Measurements from ENCODE around the gene TIGD3. TPM values are rescaled to one million over a fixed set of nuclear protein-coding genes. Genes with fewer than 3 reads are reported as not detected.

TIGD3 gene
- total and polyA plus RNA-seq, 4 donors: 0.08 to 0.33 (median 0.17) TPM; not detected in 1

- no peak overlapping the region for H3K9ac ChIP-seq (ENCODE audit: low read depth in 1 of 2, low read length in 2 of 2)
- WGBS: 82% methylated on average over 13 of the region's 13 CpGs
- DNase-seq (ENCODE audit: low spot score): no peak
Observed at GRCh38 chr11:65321828-65322485, 32.6 kb upstream of the TIGD3 start.

GRCh38 chr11:65323813-65324212 lies 30.7 kb upstream of the TIGD3 start:
- Histone ChIP-seq H3K9ac (ENCODE audit: low read depth in 1 of 2, low read length in 2 of 2) (no peak overlapping the region), H3K4me3 (ENCODE audit: low read depth in 1 of 3, low read length in 3 of 3) (no peak overlapping the region), H3K4me1 (ENCODE audit: control insufficient read depth in 4 of 4, insufficient read depth in 4 of 4, low read length in 3 of 4) (peaks cover 0 to 18% (median 7%) of the 10 kb centered on the region in 4 donors), H3K27ac (ENCODE audit: low read depth in 1 of 2, low read length in 2 of 2) (no peak overlapping the region), H3K27me3 (ENCODE audit: control insufficient read depth in 4 of 4, insufficient read depth in 4 of 4, low read length in 3 of 4) (no peaks in the 10 kb centered on the region), H3K36me3 (ENCODE audit: control insufficient read depth in 4 of 4, insufficient read depth in 3 of 4, low read depth in 1 of 4, low read length in 3 of 4) (peaks cover 0 to 5% (median 1%) of the 10 kb centered on the region in 4 donors), H3K9me3 (ENCODE audit: control insufficient read depth in 4 of 4, low read length in 3 of 4) (no peaks in the 10 kb centered on the region)
- DNase-seq (ENCODE audit: low spot score): no peak
- TF ChIP-seq TAF1 (conservative IDR thresholded peaks at IDR 0.05) (no peak), NR2F2 (IDR thresholded peaks at IDR 0.05) (no peak), JUND (IDR thresholded peaks at IDR 0.05) (no peak), HNF4G (IDR thresholded peaks at IDR 0.05) (no peak), RAD21 (IDR thresholded peaks at IDR 0.05) (no peak), HNF4A (conservative IDR thresholded peaks at IDR 0.05) (no peak), MAX (IDR thresholded peaks at IDR 0.05) (no peak), EGR1 (IDR thresholded peaks at IDR 0.05; ENCODE audit: low read depth in 2 of 2) (no peak), RXRA (IDR thresholded peaks at IDR 0.05) (no peak)
- TF ChIP-seq, protein P1, sequence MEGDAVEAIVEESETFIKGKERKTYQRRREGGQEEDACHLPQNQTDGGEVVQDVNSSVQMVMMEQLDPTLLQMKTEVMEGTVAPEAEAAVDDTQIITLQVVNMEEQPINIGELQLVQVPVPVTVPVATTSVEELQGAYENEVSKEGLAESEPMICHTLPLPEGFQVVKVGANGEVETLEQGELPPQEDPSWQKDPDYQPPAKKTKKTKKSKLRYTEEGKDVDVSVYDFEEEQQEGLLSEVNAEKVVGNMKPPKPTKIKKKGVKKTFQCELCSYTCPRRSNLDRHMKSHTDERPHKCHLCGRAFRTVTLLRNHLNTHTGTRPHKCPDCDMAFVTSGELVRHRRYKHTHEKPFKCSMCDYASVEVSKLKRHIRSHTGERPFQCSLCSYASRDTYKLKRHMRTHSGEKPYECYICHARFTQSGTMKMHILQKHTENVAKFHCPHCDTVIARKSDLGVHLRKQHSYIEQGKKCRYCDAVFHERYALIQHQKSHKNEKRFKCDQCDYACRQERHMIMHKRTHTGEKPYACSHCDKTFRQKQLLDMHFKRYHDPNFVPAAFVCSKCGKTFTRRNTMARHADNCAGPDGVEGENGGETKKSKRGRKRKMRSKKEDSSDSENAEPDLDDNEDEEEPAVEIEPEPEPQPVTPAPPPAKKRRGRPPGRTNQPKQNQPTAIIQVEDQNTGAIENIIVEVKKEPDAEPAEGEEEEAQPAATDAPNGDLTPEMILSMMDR (IDR thresholded peaks at IDR 0.05; ENCODE audit: low read depth, low read length, missing input control): no peak
- TF ChIP-seq, protein P2, sequence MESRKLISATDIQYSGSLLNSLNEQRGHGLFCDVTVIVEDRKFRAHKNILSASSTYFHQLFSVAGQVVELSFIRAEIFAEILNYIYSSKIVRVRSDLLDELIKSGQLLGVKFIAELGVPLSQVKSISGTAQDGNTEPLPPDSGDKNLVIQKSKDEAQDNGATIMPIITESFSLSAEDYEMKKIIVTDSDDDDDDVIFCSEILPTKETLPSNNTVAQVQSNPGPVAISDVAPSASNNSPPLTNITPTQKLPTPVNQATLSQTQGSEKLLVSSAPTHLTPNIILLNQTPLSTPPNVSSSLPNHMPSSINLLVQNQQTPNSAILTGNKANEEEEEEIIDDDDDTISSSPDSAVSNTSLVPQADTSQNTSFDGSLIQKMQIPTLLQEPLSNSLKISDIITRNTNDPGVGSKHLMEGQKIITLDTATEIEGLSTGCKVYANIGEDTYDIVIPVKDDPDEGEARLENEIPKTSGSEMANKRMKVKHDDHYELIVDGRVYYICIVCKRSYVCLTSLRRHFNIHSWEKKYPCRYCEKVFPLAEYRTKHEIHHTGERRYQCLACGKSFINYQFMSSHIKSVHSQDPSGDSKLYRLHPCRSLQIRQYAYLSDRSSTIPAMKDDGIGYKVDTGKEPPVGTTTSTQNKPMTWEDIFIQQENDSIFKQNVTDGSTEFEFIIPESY (IDR thresholded peaks at IDR 0.05): no peak
- TF ChIP-seq, protein P3, sequence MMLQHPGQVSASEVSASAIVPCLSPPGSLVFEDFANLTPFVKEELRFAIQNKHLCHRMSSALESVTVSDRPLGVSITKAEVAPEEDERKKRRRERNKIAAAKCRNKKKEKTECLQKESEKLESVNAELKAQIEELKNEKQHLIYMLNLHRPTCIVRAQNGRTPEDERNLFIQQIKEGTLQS (IDR thresholded peaks at IDR 0.05): no peak
- WGBS: 70% methylated on average over 12 of the region's 12 CpGs

More at GRCh38 chr11:65321828-65322485, 32.6 kb upstream of the TIGD3 start:
- Histone ChIP-seq H3K36me3 (ENCODE audit: control insufficient read depth in 4 of 4, insufficient read depth in 3 of 4, low read depth in 1 of 4, low read length in 3 of 4) (peaks cover 0 to 5% (median 1%) of the 10 kb centered on the region in 4 donors), H3K4me1 (ENCODE audit: control insufficient read depth in 4 of 4, insufficient read depth in 4 of 4, low read length in 3 of 4) (peaks cover 0 to 19% (median 8%) of the 10 kb centered on the region in 4 donors), H3K27ac (ENCODE audit: low read depth in 1 of 2, low read length in 2 of 2) (no peak overlapping the region), H3K9me3 (ENCODE audit: control insufficient read depth in 4 of 4, low read length in 3 of 4) (no peaks in the 10 kb centered on the region), H3K4me3 (ENCODE audit: low read depth in 1 of 3, low read length in 3 of 3) (no peak overlapping the region), H3K27me3 (ENCODE audit: control insufficient read depth in 4 of 4, insufficient read depth in 4 of 4, low read length in 3 of 4) (no peaks in the 10 kb centered on the region)
- TF ChIP-seq HNF4A (conservative IDR thresholded peaks at IDR 0.05): no peak
- TF ChIP-seq, protein P2 (IDR thresholded peaks at IDR 0.05): no peak
- no peak for TF ChIP-seq FOXA1 (IDR thresholded peaks at IDR 0.05)
- no peak for TF ChIP-seq YY1 (IDR thresholded peaks at IDR 0.05)
- TF ChIP-seq TAF1 (conservative IDR thresholded peaks at IDR 0.05): no peak
- TF ChIP-seq FOXA2 (IDR thresholded peaks at IDR 0.05): no peak
- TF ChIP-seq, protein P3 (IDR thresholded peaks at IDR 0.05): no peak
- no peak for TF ChIP-seq MAX (IDR thresholded peaks at IDR 0.05)
- no peak for TF ChIP-seq GABPA (IDR thresholded peaks at IDR 0.05 in 1 of 2, conservative IDR thresholded peaks at IDR 0.05 in 1 of 2)
- TF ChIP-seq EGR1 (IDR thresholded peaks at IDR 0.05; ENCODE audit: low read depth in 2 of 2): no peak
- no peak for TF ChIP-seq NR2F2 (IDR thresholded peaks at IDR 0.05)

Data from liver (tissue), 9 donors.